SHP77 treated with DMSO at 0.1 percent for 48 hours (cell line): Measurements from ENCODE around the gene SLC16A11.
"Not testable (repeated sequence)": the region's sequence is repeated elsewhere in the genome, so short reads cannot be mapped to it uniquely, and the experiment has no call there.

ENCODE experiments used
- DNase-seq: peaks from one replicate; lab custom pipeline; 2025; lab: John Stamatoyannopoulos, UW

Gene SLC16A11

DNA sequence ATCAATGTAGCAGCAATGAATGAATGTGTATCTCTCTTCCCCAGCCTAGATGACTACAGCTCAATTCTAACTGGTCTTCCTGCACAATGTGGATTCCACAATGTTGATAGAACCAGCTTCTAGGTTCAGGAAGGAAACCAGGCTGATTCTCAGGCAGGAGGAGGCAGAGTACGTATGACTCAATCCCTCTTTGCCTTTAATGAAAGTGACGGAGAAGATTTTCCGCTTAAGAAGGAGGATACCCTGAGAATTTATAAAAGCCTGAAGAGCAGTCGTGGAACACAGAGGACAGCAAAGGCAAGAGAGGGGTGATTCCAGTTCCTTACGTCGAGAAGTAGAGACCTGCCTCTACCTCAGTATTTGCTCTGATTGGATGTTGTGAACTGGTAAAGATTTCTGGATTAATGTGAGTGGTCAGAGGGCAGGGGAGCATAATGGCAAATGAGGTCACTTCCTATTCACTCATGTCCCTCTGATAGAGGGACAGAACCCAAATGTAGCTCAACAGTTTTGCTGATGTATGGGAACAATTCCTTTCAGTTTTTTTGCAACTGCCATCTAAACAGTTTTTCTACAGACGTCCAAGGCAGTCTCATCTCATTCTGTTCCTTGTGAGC lies 15.0 kb upstream of the SLC16A11 start:
- DNase-seq, result no peak

DNA sequence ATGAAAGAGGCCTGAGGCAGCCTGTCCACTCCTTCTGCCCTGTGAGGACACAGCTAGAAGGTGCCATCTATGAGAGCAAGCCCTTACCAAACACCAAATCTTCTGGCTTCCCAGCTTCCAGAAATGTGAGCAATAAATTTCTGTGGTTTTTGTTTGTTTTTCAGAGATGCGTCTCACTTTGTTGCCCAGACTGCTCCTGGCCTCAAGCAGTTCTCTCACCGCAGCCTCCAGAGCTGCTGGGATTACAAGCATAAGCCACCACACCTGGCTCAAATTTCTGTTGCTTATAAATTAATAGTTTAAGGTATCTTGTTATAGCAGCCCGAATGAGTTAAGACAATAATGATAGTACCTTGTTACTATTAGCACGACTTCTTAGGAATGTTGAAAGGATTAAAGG lies 12.5 kb upstream of the SLC16A11 start:
- no peak for DNase-seq

DNA sequence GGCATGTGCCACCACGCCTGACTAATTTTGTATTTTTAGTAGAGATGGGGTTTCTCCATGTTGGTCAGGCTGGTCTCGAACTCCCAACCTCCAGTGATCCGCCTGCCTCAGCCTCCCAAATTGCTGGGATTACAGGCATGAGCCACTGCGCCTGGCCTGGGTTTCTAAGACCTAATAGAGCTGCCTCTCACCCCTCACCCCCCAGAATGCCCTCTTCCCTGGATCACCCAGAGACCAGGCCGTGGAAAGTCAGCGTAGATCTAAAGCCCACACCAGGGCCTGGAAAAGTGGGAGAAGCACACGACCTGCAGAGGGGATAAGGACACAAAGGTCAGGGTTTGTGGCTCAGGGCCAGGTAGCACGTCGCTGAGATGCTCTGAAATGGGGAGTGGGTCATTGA lies 6.7 kb upstream of the SLC16A11 start:
- DNase-seq, result not testable (repeated sequence)

DNA sequence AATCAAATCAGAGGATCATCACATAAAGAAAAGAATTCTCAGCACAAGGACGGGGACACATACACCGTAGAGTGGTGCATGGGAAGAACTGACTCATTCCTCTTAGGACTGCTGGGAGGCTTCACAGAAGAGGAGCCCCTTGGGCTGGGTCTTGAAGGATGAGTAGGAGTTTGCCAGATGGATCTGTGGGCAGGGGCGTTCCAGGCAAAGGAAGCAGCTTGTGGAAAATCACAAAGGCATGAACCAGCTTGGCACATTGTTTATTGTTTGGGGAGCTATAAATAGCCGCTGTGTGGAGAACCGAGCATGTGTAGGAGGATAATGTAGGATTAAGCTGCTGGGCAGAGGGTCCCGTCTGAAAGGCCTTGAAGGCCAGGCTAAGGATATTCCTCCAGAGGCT lies 5.1 kb upstream of the SLC16A11 start:
- DNase-seq, result no peak

DNA sequence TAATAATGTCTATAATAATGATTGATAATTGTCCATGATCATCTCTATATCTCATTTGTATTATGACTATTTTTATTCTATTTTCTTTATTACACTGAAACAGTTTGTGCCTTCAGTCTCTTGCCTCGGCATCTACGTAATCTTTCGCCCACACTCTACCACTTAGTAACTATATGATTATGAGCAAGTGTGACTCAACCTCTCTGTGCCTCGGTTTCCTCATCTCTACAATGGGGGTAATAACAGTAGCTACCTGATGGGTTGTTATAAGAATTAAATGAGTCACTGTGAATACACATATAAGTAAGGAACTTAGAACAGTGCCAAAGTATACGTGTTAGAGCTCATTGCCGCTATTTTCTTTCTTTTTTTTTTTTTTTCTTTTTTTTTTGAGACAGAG lies 3.7 kb upstream of the SLC16A11 start:
- no peak for DNase-seq

DNA sequence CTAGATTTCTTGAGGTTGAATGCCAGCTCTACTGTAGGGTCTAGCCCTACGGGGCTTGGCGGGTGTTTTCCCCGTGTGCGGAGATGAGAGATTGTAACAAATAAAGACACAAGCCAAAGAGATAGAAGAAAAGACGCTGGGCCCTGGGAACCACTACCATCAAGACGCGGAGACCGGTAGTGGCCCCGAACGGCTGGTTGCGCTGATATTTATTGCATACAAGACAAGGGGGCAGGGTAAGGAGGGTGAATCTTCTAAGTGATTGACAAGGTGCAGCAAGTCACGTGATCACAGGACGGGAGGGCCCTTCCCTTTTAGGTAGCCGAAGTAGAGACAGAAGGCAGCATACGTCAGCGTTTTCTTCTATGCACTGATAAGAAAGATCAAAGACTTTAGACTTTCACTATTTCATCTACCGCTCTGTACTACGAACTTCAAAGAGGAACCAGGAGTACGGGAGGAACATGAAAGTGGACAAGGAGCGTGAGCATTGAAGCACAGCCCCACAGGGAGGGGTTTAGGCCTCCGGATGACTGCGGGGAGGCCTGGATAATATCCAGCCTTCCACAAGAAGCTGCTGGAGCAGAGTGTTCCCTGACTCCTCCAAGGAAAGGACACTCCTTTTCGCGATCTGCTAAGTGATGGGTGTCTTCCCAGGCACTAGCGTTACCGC lies 3.0 kb upstream of the SLC16A11 start:
- not testable (repeated sequence) for DNase-seq

DNA sequence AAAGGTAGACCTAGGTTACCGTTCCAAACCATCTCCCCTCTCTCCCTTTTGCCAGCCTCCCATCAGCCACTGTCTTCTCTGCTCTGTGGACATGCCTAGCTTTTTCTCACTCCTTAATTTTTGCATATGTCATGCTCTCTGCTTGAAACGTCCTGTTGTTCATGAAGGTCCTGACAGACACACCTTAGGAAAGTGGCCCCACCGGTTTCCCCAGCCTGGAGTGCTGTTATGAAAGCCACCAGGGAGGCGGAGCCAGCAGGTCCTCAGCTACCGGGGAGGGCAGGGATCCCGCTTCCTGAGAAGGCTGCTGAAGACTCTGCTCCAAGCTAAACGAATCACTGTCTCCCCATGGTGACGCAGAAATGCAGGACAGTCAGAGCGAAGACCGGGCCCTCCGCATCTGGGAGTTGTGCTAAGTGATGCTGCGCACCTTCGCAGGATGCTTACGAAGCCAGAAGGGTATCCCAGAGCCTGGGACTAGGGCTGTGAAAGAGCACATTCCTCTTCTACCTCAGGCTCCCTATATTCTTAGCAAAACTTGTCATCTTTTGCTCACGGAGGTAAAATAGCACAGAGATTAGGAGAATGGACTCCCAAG lies 2.3 kb upstream of the SLC16A11 start:
- no peak for DNase-seq

DNA sequence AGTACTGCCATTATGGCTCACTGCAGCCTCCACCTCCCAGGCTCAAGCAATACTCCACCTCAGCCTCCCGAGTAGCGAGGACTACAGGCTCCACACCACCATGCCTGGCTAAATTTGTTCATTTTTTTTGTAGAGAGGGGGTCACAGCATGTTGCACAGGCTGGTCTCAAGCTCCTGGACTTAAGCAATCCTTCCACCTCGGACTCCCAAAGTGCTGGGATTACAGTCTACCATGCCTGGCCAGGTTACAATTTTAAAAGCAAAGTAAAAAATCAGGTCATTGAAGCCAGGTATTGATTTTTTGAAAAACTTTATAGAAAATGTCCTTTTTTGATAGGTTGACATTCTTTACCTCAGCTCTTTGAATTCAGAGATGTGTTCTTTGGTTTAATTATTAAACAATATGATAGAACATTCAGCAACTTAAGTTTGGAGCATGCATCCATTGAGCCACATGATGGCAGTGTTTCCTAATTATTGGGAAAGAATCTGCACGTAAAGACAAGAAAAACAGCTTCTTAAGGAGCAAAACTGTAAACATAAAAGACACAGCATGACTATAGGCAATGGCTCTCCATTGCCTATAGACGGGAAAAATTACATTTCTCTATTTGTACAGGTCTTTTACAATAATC lies 1.7 kb upstream of the SLC16A11 start:
- peak; percentile 83 for DNase-seq

DNA sequence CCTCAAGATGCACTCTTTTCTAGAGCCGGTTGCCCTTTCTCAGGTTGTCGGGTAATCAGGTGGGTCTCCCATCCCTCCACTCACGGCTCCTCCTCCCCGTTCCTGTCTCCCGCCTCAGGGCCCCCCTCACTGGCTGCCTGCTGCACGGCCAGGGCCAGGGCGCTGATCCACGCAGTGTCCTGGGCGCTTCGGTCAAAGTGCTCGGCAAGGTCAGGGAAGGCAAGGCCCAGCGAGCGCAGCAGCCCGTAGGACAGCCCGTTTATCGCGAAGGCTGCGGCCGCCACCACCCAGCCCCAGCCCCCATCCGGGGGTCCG lies 753 bp downstream of the SLC16A11 start:
- DNase-seq, result no peak

DNA sequence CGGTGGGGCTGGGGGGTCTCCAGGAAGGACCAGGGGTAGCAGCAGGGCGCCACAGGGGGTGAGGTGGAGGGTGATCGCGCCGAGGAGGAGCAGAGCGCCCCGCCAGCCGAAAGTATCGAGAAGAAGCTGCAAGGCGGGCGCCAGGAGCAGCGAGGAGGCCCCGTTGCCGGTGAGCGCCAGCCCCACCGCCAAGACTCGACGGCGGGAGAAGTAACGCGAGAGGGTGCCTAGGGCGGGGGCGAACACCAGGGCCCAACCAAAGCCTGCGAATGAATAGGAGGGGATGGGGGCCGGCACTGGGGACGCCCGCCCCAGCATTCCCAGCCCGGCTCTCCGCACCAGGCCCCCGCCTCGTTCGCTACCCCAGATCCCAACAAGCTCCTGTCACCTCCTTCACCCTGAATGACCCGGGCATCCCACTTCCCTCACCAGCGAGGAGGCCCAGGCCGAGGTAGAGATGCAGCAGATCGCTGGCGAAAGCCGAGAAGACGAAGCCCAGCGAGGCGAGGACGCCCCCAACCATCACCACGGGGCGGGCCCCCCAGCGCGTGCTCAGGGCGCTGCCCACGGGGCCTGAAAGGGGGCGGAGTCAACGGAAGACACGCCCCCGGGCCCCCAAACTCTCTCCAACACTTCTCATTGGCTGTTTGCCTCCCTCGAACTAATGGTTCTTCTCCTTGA lies 1.3 kb downstream of the SLC16A11 start:
- no peak for DNase-seq

DNA sequence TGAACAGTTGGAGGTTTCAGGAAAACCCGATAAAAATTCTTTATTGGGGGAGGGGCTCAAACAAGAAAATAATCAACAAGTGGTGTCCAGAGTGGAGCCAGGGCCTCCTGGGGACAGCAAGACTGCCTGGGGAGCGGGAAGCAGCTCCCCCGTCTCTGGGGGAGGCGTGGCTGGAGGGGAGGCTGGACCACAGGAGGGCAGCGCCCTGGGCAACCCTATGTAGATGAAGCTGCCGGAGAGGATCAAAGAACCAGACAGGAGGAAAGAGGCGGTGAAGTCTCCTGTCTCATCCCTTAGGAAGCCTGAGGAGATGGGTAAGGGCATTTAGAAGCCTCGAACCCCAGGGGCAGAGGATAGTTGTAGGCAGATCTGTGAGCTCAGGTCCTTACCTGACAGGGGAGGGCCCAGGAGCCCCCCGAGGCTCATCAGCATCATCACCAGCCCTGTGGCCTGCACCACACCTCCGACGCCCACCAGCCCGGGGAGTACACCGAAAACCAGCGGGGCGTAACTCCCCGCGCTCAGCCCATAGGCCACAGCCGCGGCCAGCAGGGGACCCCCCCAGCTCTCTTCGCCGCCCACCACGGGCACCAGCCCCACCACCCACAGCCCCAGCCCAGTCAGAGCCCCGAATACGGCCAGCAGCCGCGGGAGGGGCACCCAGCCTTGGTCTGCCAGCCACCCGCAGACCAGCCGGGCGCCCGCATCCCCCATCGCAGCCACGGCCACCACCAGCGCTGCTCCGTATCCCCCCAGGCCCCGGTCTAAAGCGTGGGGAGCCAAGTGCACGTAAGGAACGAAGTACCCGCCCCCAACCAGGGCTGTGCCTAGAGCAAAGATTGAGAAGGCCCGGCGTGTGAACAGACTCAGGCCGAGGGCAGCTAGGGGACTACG lies 2.0 kb downstream of the SLC16A11 start:
- DNase-seq, result no peak

DNA sequence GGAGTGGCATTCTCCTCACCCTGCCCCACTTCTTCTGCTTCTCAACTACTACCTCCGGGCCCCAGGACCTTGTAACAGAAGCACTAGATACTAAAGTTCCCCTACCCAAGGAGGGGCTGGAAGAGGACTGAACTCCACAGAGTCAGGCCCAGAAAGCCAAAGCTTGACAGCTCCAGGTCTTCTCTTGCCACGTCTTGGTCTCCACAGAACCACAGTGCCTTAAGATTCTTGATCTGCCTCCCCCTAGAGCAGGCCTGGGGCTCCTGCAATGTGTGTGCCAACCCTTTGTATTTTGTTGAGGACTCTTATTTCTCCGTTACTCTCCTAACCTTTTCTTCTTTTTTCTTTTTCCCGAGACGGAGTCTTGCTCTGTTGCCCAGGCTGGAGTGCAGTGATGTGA lies 4.1 kb downstream of the SLC16A11 start:
- no peak for DNase-seq

DNA sequence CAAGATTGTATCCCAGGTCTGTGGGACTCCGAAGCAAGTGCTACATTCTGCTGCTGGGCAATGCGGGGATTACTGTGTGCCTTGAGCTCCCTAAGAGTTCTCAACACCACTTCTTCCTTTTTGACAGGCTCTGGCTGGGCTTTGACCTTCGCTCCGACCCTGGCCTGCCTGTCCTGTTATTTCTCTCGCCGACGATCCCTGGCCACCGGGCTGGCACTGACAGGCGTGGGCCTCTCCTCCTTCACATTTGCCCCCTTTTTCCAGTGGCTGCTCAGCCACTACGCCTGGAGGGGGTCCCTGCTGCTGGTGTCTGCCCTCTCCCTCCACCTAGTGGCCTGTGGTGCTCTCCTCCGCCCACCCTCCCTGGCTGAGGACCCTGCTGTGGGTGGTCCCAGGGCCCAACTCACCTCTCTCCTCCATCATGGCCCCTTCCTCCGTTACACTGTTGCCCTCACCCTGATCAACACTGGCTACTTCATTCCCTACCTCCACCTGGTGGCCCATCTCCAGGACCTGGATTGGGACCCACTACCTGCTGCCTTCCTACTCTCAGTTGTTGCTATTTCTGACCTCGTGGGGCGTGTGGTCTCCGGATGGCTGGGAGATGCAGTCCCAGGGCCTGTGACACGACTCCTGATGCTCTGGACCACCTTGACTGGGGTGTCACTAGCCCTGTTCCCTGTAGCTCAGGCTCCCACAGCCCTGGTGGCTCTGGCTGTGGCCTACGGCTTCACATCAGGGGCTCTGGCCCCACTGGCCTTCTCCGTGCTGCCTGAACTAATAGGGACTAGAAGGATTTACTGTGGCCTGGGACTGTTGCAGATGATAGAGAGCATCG lies 5.6 kb downstream of the SLC16A11 start:
- no peak for DNase-seq

DNA sequence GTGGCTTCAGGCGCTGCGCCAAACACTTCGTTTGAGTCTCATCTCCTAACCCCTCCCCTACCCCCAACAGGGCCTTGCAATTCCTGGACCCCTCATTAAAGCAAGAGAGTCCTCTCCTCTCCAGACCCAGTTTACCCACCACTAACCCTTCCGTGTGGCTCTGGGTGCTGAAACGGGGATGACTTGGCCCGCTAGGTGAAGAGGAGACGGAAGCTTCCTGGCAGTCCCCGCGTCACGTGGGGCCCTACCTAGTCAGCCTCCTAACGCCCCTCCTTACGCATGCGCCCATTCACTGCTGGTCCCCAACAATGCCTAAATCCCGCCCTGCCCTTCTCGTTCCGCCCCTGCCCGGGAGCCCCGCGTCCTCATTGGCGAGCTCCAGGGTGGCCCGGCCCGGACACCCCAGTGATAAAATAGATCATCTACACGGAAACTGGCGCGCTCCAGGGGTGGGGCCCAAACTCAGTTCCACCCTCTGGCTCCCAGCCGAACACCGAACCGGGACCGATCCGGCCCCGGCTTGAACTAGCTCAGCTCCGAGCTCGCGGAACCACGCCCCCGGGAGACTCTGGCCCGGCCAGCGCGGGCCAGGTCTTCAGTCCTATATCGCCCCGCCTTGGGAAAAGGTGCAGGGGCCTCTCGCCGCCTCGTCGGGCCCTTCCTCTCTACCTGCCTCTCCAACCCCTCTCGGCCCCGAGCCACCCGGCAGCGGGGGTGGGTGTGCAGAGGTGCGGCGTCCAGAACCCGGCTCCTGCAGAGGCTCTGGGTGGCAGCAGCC lies 8.1 kb downstream of the SLC16A11 start, which contains the start of gene SLC16A13:
Gene SLC16A13 (plus strand): TSS at position 425 of the 778 bp plus-strand sequence. CDS start 368 bp downstream, outside the sequence.
- DNase-seq, result peak; percentile 97

DNA sequence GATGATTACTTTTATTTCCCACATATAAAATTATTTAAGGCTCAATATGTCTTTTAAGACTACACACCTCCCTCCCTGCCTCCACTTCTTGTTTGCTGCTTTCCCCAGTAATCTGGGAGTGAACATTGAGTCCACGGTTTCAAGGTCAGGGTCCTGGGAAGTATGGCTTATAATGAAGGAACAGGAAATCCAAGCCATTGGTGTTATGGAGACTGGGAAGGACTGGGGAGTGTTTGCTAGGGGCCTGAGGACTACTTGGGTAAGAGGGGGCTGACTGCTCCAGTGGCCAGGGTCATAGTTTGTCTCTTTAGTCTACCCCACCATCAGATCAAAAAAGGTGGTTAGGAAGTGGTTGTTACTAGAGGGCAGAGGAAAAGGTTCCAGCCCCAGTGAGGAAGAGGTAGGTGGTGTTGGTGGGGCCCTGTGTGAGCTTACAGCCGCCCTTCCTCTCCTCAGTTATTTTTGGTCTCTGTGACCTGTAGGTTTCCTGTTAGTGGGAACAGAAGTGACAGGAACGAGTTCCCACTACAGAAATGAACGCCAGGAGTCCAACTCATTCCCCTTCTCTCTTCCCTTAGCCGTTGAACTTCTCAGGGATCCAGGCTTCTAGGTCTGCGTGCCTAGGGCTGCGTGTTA lies 8.8 kb downstream of the SLC16A11 start:
- no peak for DNase-seq

DNA sequence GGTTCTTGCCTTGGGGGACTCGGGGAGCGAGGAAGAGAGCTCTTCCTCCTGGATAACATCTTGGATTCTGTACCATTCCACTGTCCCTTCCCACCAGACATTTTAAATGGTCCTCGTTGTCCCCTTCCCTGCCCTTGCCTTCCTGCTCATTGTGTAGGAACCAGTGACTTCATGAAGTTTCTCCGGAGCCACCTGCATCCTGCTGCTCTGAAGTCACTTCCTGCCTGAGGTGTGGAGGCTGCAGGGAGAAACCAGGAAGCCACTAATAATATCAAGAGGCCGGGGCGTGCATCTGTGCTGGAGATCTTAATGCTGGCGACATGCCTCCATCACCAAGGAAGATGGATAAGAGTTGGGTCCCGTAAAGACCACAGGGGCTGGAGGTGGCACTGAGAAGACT lies 14.2 kb downstream of the SLC16A11 start:
- no peak for DNase-seq

DNA sequence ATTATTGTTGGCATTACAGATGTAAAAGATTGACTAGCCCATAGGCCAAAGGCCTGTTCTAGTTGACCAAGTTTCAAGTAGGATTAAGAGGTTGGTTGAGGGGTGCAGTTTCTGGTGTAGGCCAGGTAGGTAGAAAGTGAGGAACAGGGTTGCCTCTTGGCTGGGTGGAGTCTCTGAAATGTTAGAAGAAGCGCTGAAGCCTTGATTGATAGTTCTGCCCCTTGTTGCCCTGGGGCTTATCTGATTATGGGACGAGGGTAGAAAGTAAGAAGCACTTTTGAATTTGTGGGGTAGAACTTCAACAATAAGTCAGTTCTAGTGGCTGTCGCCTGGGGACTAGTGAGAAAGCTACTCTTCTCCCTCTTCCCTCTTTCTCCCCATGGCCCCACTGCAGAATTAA lies 14.8 kb downstream of the SLC16A11 start:
- DNase-seq, result no peak

DNA sequence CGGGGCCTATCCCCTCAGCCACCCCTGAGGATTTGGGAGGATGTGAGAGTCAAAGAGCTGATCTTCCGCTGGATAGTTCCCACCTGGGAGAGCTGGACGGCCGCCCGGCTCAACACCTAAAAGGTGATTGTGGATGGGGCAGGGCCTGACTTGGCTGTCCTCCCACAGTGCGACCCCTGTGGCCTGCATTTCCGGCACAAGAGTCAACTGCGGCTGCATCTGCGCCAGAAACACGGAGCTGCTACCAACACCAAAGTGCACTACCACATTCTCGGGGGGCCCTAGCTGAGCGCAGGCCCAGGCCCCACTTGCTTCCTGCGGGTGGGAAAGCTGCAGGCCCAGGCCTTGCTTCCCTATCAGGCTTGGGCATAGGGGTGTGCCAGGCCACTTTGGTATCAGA lies 16.6 kb downstream of the SLC16A11 start:
- DNase-seq, result no peak

DNA sequence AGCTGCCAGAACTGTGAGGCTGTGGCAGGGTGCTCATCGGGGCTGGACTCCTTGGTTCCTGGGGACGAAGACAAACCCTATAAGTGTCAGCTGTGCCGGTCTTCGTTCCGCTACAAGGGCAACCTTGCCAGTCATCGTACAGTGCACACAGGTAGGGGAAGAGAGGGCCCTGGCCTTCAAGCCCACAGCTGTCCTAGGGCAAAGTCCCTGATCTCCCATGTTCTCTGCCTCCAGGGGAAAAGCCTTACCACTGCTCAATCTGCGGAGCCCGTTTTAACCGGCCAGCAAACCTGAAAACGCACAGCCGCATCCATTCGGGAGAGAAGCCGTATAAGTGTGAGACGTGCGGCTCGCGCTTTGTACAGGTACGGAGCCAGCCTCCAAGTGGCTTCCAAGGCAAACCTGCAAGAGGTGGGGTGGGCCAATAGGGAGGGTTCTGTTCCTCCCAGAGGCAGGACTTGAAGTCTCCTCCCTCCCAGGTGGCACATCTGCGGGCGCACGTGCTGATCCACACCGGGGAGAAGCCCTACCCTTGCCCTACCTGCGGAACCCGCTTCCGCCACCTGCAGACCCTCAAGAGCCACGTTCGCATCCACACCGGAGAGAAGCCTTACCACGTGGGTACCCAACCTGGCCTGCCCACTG lies 17.3 kb downstream of the SLC16A11 start:
- no peak for DNase-seq
